Peyer's patch (tissue), 4 donors: ENCODE results near the gene CNTROB.

Source experiments
- CTCF ChIP-seq, 6 experiments: fragments of 450-650 bp in 4 of 6; fragments of 200-600 bp in 2 of 6; sonication (generic) in 1 of 6; IDR thresholded peaks; one replicate each; pipeline ENCODE4 v1.5.1; 2017 to 2019; ENCODE audit warnings: antibody characterized with exemption in 6 of 6, mild to moderate bottlenecking in 3 of 6, moderate library complexity in 1 of 6
- POLR2A ChIP-seq, 2 donors: fragments of 450-650 bp; IDR thresholded peaks; one replicate each; pipeline ENCODE4 v1.5.1; 2017; ENCODE audit warnings: antibody characterized with exemption in 2 of 2, mild to moderate bottlenecking in 2 of 2, moderate library complexity in 2 of 2

- TF ChIP-seq CTCF (IDR thresholded peaks at IDR 0.05) (no peak), POLR2A (IDR thresholded peaks at IDR 0.05) (no peak)
These were observed 37.1 kb upstream of the CNTROB start for GRCh38 chr17:7894866-7895265.
